ENCODE results near the gene IL17B.

IL17B gene

DNA sequence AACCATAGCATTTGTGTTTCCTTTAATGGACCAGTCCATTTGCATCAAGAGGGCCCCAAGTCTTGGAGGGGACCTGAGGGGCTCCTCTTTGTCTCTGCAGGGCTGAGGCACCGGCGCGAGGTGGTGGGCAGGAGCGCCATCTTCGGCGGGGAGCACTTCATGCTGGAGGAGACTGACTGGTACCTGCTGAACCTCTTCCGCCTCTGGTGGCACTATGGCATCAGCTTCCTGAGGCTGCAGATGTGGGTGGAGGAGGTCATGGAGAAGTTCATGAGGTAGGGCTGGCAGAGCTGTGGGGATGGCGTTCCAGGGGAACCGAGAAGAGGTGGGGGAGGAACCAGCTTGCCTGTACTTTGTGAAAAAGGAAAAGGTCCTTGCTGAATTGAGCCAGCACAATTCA, 15.2 kb downstream of the IL17B start:
- no peaks in the 10 kb centered on the region for H3K9me3 ChIP-seq (ENCODE audit: control insufficient read depth, insufficient read depth, low read depth, low read length)
- H3K4me1 ChIP-seq (ENCODE audit: control insufficient read depth, insufficient read depth, low read length): peaks cover 6% of the 10 kb centered on the region
- H3K27ac ChIP-seq (ENCODE audit: low read depth, low read length): no peak overlapping the region
- H3K27me3 ChIP-seq (ENCODE audit: control insufficient read depth, insufficient read depth, low read length): no peaks in the 10 kb centered on the region; the same call in 1 of the 2 replicates
- H3K9ac ChIP-seq (ENCODE audit: low read length): no peak overlapping the region
- H3K36me3 ChIP-seq (ENCODE audit: control insufficient read depth, insufficient read depth, low read length): no peaks in the 10 kb centered on the region; the same call in 1 of the 2 replicates
- no peak overlapping the region for H3K4me3 ChIP-seq (ENCODE audit: low read depth, low read length)

DNA sequence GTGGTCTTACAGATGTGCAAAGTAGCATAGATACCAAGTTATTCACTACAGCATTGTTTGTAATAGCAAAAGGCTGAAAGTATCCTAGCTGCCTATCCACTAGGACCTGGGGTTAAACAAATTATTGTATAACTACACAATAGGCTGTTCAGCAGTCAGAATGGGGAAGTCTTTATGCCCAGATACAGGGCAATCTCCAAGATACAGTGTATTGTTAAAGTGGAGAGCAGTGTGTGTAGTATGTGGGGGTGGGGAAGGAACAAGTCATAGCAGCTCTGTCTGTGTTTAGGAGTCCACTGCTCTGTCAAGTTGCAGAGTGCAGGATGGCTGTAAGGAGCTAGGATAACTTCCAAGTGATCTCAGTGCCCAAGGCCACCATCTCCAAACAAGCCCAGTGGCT, 15.7 kb downstream of the IL17B start:
- Histone ChIP-seq H3K9ac (ENCODE audit: low read length) (no peak overlapping the region), H3K36me3 (ENCODE audit: control insufficient read depth, insufficient read depth, low read length) (no peaks in the 10 kb centered on the region; the same call in 1 of the 2 replicates), H3K4me3 (ENCODE audit: low read depth, low read length) (no peak overlapping the region), H3K27ac (ENCODE audit: low read depth, low read length) (no peak overlapping the region), H3K4me1 (ENCODE audit: control insufficient read depth, insufficient read depth, low read length) (peaks cover 10% of the 10 kb centered on the region), H3K9me3 (ENCODE audit: control insufficient read depth, insufficient read depth, low read depth, low read length) (no peaks in the 10 kb centered on the region), H3K27me3 (ENCODE audit: control insufficient read depth, insufficient read depth, low read length) (no peaks in the 10 kb centered on the region; the same call in 1 of the 2 replicates)

DNA sequence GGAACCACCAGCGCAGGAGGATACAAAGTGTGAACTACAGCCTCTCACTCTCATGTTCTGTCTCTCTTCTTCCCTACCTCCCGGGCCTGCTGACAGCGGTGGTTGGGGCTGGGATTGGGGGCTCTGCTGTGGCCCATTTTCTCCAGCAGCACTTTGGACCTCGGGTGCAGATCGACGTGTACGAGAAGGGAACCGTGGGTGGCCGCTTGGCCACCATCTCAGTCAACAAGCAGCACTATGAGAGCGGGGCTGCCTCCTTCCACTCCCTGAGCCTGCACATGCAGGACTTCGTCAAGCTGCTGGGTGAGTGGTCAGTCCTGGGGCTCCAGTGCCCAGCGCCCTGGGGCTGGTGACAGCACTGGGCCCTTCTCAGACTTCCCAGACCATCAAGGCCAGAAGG, 16.6 kb downstream of the IL17B start:
- peaks cover 7% of the 10 kb centered on the region for H3K4me1 ChIP-seq (ENCODE audit: control insufficient read depth, insufficient read depth, low read length)
- no peaks in the 10 kb centered on the region; the same call in 1 of the 2 replicates for H3K27me3 ChIP-seq (ENCODE audit: control insufficient read depth, insufficient read depth, low read length)
- no peak overlapping the region for H3K9ac ChIP-seq (ENCODE audit: low read length)
- no peaks in the 10 kb centered on the region for H3K36me3 ChIP-seq (ENCODE audit: control insufficient read depth, insufficient read depth, low read length)
- H3K9me3 ChIP-seq (ENCODE audit: control insufficient read depth, insufficient read depth, low read depth, low read length): no peaks in the 10 kb centered on the region
- no peak overlapping the region for H3K4me3 ChIP-seq (ENCODE audit: low read depth, low read length)
- no peak overlapping the region for H3K27ac ChIP-seq (ENCODE audit: low read depth, low read length)

DNA sequence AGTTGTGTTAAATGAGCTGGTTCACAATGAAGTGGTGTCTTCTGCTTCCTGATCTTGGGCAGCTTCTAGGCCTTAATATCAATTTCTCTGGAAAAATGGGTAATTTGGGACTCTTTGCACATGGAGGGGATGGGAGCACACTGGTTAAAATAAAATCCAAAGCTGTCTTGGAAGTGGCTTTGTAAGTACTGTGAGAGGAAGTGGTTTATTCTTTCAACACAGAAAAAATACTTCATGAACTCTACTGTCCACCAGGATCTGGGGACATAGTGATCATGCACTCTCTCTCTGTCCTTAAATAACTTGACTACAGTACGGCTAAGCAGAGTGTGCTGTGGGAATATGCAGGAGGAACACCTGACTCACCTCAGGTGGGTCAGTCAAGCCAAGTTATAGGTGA, 18.8 kb downstream of the IL17B start:
- Histone ChIP-seq H3K9me3 (ENCODE audit: control insufficient read depth, insufficient read depth, low read depth, low read length) (no peaks in the 10 kb centered on the region), H3K27me3 (ENCODE audit: control insufficient read depth, insufficient read depth, low read length) (no peaks in the 10 kb centered on the region; the same call in 1 of the 2 replicates), H3K36me3 (ENCODE audit: control insufficient read depth, insufficient read depth, low read length) (peaks cover 8% of the 10 kb centered on the region), H3K9ac (ENCODE audit: low read length) (no peak overlapping the region), H3K4me3 (ENCODE audit: low read depth, low read length) (no peak overlapping the region), H3K4me1 (ENCODE audit: control insufficient read depth, insufficient read depth, low read length) (peaks cover 5% of the 10 kb centered on the region), H3K27ac (ENCODE audit: low read depth, low read length) (no peak overlapping the region)

DNA sequence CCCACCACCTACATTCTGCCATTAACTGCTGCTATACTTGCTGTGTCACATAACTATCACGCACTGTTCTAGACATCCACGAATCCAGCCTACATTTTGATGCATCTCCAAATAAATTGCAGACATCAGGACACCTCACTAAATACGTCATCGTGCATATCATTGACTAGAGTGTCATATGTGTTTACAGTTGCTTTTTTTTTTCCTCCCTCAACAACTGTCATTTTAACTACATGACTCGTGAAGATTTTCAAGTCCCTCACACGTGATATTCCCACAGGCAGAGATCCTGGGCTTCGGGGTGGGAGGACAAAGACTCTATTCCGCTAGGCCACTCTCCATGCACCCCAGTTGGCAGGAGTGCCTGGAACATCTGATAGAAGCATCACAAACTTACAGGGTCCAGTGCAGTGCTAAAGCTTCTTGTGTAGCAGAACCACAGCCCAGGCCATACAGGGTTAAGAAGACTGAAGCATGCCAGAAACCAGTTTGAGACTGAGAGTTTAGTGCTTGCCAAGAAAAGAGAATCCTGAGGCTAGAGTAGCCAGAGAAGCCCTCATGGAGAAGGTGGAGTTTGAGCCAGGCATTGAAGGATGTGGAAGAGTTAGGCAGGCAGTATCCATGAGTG, 20.1 kb downstream of the IL17B start:
- Histone ChIP-seq H3K9ac (ENCODE audit: low read length) (no peak overlapping the region), H3K4me1 (ENCODE audit: control insufficient read depth, insufficient read depth, low read length) (peaks cover 5% of the 10 kb centered on the region), H3K27me3 (ENCODE audit: control insufficient read depth, insufficient read depth, low read length) (no peaks in the 10 kb centered on the region; the same call in 1 of the 2 replicates), H3K9me3 (ENCODE audit: control insufficient read depth, insufficient read depth, low read depth, low read length) (no peaks in the 10 kb centered on the region), H3K4me3 (ENCODE audit: low read depth, low read length) (peak overlapping the region; percentile 90), H3K27ac (ENCODE audit: low read depth, low read length) (no peak overlapping the region), H3K36me3 (ENCODE audit: control insufficient read depth, insufficient read depth, low read length) (peaks cover 18% of the 10 kb centered on the region)

DNA sequence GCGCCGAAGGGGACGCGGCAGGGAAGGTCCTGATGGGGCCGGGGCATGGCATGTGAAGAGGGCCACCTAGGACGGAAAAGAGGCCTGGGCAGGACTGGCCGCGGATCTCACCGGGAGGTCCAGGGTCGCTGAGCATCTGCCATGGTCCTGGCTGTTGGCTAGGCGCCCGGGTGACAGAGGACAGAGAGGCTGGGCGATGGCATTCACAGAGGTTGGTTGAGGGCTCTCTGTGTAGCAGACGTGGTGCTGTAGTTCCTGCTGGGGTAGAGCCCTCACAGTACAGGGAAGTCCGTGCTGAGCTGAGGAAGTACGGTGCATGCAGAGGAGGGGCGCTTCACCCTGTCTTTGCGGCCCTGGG, 20.8 kb downstream of the IL17B start:
- no peak overlapping the region for H3K27ac ChIP-seq (ENCODE audit: low read depth, low read length)
- H3K4me3 ChIP-seq (ENCODE audit: low read depth, low read length): peak overlapping the region; percentile 90
- no peaks in the 10 kb centered on the region; the same call in 1 of the 2 replicates for H3K27me3 ChIP-seq (ENCODE audit: control insufficient read depth, insufficient read depth, low read length)
- H3K9me3 ChIP-seq (ENCODE audit: control insufficient read depth, insufficient read depth, low read depth, low read length): no peaks in the 10 kb centered on the region
- H3K4me1 ChIP-seq (ENCODE audit: control insufficient read depth, insufficient read depth, low read length): peaks cover 5% of the 10 kb centered on the region
- H3K9ac ChIP-seq (ENCODE audit: low read length): peak overlapping the region; percentile 52
- H3K36me3 ChIP-seq (ENCODE audit: control insufficient read depth, insufficient read depth, low read length): peaks cover 25% of the 10 kb centered on the region

DNA sequence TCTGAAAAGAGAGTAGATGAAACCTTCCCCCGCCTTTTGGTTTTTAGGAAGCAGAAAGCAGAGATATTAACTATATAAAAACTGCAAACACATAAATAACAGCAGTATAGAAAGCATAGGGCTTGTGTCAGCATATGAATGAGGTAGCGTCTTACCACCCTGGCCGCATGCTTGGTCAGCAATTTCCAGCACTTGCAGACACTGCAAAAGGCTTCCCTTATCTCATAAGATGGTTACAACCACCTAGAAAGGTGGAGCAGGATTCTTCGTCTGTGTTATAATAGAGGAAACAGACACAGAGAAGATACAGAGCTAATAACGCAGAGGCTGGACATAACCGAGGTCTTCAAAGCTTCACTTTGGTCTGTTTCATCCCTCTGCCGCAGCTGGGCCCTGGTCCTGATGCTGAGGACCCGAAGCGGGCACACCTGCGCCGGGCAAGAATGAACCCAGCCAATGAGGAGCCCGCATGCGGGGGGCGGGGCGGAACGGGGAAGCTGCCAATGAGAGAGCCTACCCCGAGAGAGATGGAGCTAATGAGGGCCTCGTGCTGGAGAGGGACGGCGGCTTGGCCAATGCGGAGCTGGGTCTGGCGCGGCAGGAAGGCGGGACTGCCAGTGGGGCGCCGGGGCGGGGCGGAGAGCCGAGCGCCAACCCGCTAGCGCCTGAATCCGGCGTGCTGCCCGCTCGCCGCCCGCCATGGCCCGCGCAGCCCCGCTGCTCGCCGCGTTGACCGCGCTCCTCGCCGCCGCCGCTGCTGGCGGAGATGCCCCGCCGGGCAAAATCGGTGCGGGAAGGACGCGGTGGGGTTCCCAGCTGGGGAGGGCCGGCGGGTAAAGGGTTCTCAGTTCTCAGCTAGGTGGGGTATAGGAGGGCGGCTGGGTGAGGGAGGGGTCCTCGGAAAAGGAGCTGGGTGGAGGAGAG, 21.5 kb downstream of the IL17B start, which contains the start of gene PCYOX1L:
PCYOX1L (plus strand) TSS at position 677 of the 924 bp plus-strand sequence; CDS start at position 700, 23 bp downstream.
- peaks cover 5% of the 10 kb centered on the region for H3K4me1 ChIP-seq (ENCODE audit: control insufficient read depth, insufficient read depth, low read length)
- H3K4me3 ChIP-seq (ENCODE audit: low read depth, low read length): peak within 1 kb of the TSS; percentile 90
- no peak within 1 kb of the TSS for H3K27ac ChIP-seq (ENCODE audit: low read depth, low read length)
- H3K9ac ChIP-seq (ENCODE audit: low read length): peak within 1 kb of the TSS; percentile 52
- no peaks in the 10 kb centered on the region; the same call in 1 of the 2 replicates for H3K27me3 ChIP-seq (ENCODE audit: control insufficient read depth, insufficient read depth, low read length)
- H3K36me3 ChIP-seq (ENCODE audit: control insufficient read depth, insufficient read depth, low read length): peaks cover 31% of the 10 kb centered on the region
- no peaks in the 10 kb centered on the region for H3K9me3 ChIP-seq (ENCODE audit: control insufficient read depth, insufficient read depth, low read depth, low read length)

DNA sequence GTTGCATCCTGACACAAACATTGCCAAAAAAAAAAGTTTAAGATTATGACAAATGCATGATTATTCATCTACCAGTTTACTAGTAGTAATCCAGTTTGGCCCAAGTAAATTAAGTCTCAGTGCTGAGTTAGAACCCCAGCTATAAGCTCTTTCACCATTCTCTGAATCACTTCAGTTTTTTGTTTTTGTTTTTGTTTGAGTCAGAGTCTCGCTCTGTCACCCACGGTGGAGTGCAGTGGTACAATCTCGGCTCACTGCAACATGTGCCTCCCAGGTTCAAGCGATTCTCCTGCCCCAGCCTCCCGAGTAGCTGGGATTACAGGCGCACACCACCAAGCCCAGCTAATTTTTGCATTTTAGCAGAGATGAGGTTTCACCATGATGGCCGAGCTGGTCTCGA, 22.7 kb downstream of the IL17B start:
- H3K36me3 ChIP-seq (ENCODE audit: control insufficient read depth, insufficient read depth, low read length): peaks cover 44% of the 10 kb centered on the region
- H3K9ac ChIP-seq (ENCODE audit: low read length): no peak overlapping the region
- H3K9me3 ChIP-seq (ENCODE audit: control insufficient read depth, insufficient read depth, low read depth, low read length): no peaks in the 10 kb centered on the region
- no peaks in the 10 kb centered on the region; the same call in 1 of the 2 replicates for H3K27me3 ChIP-seq (ENCODE audit: control insufficient read depth, insufficient read depth, low read length)
- peaks cover 5% of the 10 kb centered on the region for H3K4me1 ChIP-seq (ENCODE audit: control insufficient read depth, insufficient read depth, low read length)
- no peak overlapping the region for H3K27ac ChIP-seq (ENCODE audit: low read depth, low read length)
- H3K4me3 ChIP-seq (ENCODE audit: low read depth, low read length): no peak overlapping the region

DNA sequence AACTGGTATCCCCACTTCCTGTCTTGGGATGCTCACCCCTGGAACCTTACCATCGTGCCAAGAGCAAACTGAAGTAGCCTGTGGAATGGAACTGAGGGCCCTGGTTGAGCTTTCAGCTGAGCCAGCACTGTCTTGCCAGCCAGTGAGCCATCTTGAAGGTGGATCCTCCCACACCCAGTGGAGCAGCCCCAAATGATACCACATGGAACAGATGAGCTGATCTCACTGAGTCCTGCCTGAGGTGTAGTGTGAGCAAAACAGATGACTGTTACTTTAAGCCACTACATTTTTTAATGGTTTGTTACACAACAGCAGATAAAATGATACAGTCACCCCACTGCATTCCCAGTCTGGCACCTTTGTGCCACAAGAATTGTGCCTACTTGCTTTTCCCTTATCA, 23.4 kb downstream of the IL17B start:
- H3K9ac ChIP-seq (ENCODE audit: low read length): no peak overlapping the region
- no peak overlapping the region for H3K27ac ChIP-seq (ENCODE audit: low read depth, low read length)

DNA sequence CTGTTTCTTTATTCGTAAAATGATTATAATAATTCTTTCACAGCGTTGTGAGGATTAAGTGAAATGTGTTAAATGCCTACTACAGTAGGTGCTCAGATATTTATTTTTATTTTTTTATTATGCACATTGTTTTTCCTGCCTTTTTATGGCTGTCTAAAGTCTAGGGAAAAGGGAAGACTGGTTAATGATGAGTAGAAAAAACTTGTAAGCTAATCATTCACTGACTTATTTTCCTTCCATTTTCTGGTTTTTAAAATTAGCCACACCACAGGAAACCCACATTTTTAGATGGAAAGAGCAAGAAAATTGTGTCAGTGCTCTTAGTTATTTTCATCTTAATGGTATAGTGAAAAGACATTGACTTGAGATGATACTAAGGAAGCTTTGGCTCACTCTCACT, 25.2 kb downstream of the IL17B start:
- H3K27ac ChIP-seq (ENCODE audit: low read depth, low read length): no peak overlapping the region
- H3K4me1 ChIP-seq (ENCODE audit: control insufficient read depth, insufficient read depth, low read length): peaks cover 5% of the 10 kb centered on the region
- no peaks in the 10 kb centered on the region for H3K9me3 ChIP-seq (ENCODE audit: control insufficient read depth, insufficient read depth, low read depth, low read length)
- peaks cover 68% of the 10 kb centered on the region for H3K36me3 ChIP-seq (ENCODE audit: control insufficient read depth, insufficient read depth, low read length)
- H3K9ac ChIP-seq (ENCODE audit: low read length): no peak overlapping the region
- H3K4me3 ChIP-seq (ENCODE audit: low read depth, low read length): no peak overlapping the region
- H3K27me3 ChIP-seq (ENCODE audit: control insufficient read depth, insufficient read depth, low read length): no peaks in the 10 kb centered on the region

More for the DNA sequence above, 23.4 kb downstream of the IL17B start:
- Histone ChIP-seq H3K9me3 (ENCODE audit: control insufficient read depth, insufficient read depth, low read depth, low read length) (no peaks in the 10 kb centered on the region), H3K4me3 (ENCODE audit: low read depth, low read length) (no peak overlapping the region), H3K27me3 (ENCODE audit: control insufficient read depth, insufficient read depth, low read length) (no peaks in the 10 kb centered on the region; the same call in 1 of the 2 replicates), H3K36me3 (ENCODE audit: control insufficient read depth, insufficient read depth, low read length) (peaks cover 51% of the 10 kb centered on the region), H3K4me1 (ENCODE audit: control insufficient read depth, insufficient read depth, low read length) (peaks cover 5% of the 10 kb centered on the region)

DNA sequence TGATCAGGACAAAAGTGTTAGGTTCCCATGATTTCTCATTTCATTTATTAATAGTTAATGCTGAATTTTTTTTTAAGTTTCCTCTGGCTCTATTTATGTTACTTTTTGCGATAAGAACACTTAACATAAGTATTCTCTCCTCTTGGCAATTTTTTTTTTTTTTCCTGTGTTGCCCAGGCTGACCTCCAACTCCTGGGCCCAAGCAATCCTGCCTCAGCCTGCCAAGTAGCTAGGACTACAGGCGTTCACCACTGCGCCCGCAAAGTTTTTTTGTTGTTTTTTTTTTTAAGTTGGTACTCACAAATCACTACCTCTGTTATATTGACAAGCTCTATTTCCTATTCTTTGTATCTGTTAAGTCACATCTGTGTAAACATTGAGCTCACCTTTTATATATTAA, 26.9 kb downstream of the IL17B start:
- Histone ChIP-seq H3K9me3 (ENCODE audit: control insufficient read depth, insufficient read depth, low read depth, low read length) (no peaks in the 10 kb centered on the region), H3K9ac (ENCODE audit: low read length) (no peak overlapping the region), H3K4me3 (ENCODE audit: low read depth, low read length) (no peak overlapping the region), H3K4me1 (ENCODE audit: control insufficient read depth, insufficient read depth, low read length) (no peaks in the 10 kb centered on the region), H3K27me3 (ENCODE audit: control insufficient read depth, insufficient read depth, low read length) (no peaks in the 10 kb centered on the region), H3K36me3 (ENCODE audit: control insufficient read depth, insufficient read depth, low read length) (peaks cover 86% of the 10 kb centered on the region), H3K27ac (ENCODE audit: low read depth, low read length) (no peak overlapping the region)

All from HUES6 (cell line).